Smooth muscle cell (in vitro differentiated cells): ENCODE results near the gene TCFL5. TPM values are rescaled to one million over a fixed set of nuclear protein-coding genes. Genes with fewer than 3 reads are reported as not detected.

ENCODE experiments used
- DNase-seq: peaks from one replicate; lab custom pipeline; 2025; ENCODE audit not compliant: unreplicated experiment; lab: John Stamatoyannopoulos, UW
- H2AFZ ChIP-seq: fragments of 200-600 bp; sonication (generic); 2 replicates; pipeline ENCODE4 v1.6.0; 2016; ENCODE audit warnings: antibody characterized with exemption, low read depth, mild to moderate bottlenecking
- H3F3A ChIP-seq: fragments of 200-600 bp; sonication (generic); 2 replicates; pipeline ENCODE4 v1.6.0; 2017; ENCODE audit warnings: antibody characterized with exemption, low read depth
- H3K27ac ChIP-seq: fragments of 200-600 bp; sonication (generic); 2 replicates; pipeline ENCODE4 v1.5.1; 2016; ENCODE audit warnings: low read depth, mild to moderate bottlenecking
- H3K27me3 ChIP-seq: fragments of 200-600 bp; sonication (generic); 2 replicates; pipeline ENCODE4 v1.6.1; 2016; ENCODE audit warnings: low read depth, mild to moderate bottlenecking
- H3K36me3 ChIP-seq: fragments of 200-600 bp; sonication (generic); 2 replicates; pipeline ENCODE4 v1.5.1; 2016; ENCODE audit warnings: low read depth
- H3K4me1 ChIP-seq: fragments of 200-600 bp; sonication (generic); 2 replicates; pipeline ENCODE4 v1.5.1; 2016; ENCODE audit warnings: low read depth
- H3K4me2 ChIP-seq: fragments of 200-600 bp; sonication (generic); 2 replicates; pipeline ENCODE4 v1.6.0; 2016; ENCODE audit warnings: mild to moderate bottlenecking
- H3K4me3 ChIP-seq: fragments of 200-600 bp; sonication (generic); 2 replicates; pipeline ENCODE4 v1.5.1; 2016; ENCODE audit warnings: mild to moderate bottlenecking
- H3K79me2 ChIP-seq: fragments of 200-600 bp; sonication (generic); 2 replicates; pipeline ENCODE4 v1.6.0; 2016; ENCODE audit warnings: low read depth, mild to moderate bottlenecking
- H3K9ac ChIP-seq: fragments of 200-600 bp; sonication (generic); 2 replicates; pipeline ENCODE4 v1.6.0; 2016; ENCODE audit warnings: low read depth
- H3K9me3 ChIP-seq: fragments of 200-600 bp; sonication (generic); replicated peaks from 2 replicates; pipeline ENCODE4 v1.5.1; 2016; ENCODE audit warnings: low read depth
- H4K20me1 ChIP-seq: fragments of 200-600 bp; sonication (generic); 2 replicates; pipeline ENCODE4 v1.6.0; 2016; ENCODE audit warnings: low read depth
- WGBS: methylation state at CpG from one replicate; pipeline ENCODE4 v1.1.7; 2016; ENCODE audit warnings: low lambda C conversion rate; 5-methylcytosine and 5-hydroxymethylcytosine counted together
- polyA plus RNA-seq: library from polyadenylated mRNA; unstranded; fragments of >200 nt; fragmentation: Nextera tagmentation; extraction: Ambion mirVana; gene quantifications from 2 replicates; pipeline ENCODE4 v1.2.1, GENCODE V29; 2016
- total RNA-seq: library from RNA; depleted of rRNA; stranded (reverse); fragments of >200 nt; gene quantifications from 2 replicates; pipeline ENCODE4 v1.2.3, GENCODE V29; 2014
- TF ChIP-seq, protein P1 (sequence below): fragments of 200-600 bp; sonication (generic); IDR thresholded peaks from 2 replicates; pipeline ENCODE4 v1.5.1; 2017; ENCODE audit warnings: borderline replicate concordance, mild to moderate bottlenecking, antibody characterized with exemption; ENCODE audit not compliant: insufficient read depth, poor library complexity, severe bottlenecking

The TCFL5 gene
- total and polyA plus RNA-seq, 2 experiments from 2014 or later: 9.5 to 12.5 TPM

DNA sequence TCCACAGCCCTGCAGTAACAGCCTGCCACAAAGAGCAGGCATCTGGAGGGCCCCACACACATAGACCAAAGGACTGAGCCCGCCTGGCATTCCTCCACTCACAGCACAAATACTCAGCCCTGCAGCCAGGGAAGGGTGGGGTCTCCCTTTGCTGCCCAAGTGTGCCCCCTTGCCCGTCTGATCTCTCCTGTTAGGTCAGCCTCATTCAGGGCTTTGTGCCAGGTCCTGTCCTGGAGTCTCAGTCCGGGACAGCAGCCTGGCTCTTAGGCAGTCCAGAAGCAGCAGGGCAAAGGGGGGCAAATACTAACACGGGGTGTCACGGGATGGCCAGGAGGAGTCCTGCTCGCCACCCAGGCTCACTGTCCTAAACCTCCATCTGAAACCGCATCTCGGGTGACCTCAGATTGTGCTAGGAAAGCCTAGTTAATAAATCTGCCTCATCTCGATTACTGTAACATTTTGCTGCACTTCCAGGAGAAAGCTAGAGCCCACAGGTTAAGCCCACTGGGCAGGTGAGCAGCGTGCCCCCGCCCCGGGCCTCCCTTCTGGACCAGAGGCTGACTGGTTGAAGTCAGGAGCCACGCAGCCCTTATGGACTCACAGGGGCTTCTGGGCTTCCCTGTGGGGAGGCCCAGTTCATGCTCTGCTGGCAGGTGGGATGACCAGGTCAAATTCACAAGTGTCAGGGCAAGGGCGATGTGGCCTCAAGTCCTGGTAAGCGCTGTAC is 60.2 kb downstream of the TCFL5 start:
- no peak overlapping the region for H2AFZ ChIP-seq
- peaks cover 4% of the 10 kb centered on the region for H3K4me1 ChIP-seq
- no peak overlapping the region for H3K4me2 ChIP-seq
- H3K4me3 ChIP-seq: no peak overlapping the region
- H4K20me1 ChIP-seq: peaks cover 24% of the 10 kb centered on the region
- H3K27ac ChIP-seq: no peak overlapping the region
- H3K27me3 ChIP-seq: no peaks in the 10 kb centered on the region
- peaks cover 12% of the 10 kb centered on the region for H3K79me2 ChIP-seq
- 95% methylated on average over 15 of the region's 15 CpGs for WGBS
- H3K36me3 ChIP-seq: no peaks in the 10 kb centered on the region
- TF ChIP-seq, protein P1, sequence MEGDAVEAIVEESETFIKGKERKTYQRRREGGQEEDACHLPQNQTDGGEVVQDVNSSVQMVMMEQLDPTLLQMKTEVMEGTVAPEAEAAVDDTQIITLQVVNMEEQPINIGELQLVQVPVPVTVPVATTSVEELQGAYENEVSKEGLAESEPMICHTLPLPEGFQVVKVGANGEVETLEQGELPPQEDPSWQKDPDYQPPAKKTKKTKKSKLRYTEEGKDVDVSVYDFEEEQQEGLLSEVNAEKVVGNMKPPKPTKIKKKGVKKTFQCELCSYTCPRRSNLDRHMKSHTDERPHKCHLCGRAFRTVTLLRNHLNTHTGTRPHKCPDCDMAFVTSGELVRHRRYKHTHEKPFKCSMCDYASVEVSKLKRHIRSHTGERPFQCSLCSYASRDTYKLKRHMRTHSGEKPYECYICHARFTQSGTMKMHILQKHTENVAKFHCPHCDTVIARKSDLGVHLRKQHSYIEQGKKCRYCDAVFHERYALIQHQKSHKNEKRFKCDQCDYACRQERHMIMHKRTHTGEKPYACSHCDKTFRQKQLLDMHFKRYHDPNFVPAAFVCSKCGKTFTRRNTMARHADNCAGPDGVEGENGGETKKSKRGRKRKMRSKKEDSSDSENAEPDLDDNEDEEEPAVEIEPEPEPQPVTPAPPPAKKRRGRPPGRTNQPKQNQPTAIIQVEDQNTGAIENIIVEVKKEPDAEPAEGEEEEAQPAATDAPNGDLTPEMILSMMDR: no peak
- no peak for DNase-seq
- H3F3A ChIP-seq: peaks cover 7% of the 10 kb centered on the region
- H3K9ac ChIP-seq: no peak overlapping the region
- H3K9me3 ChIP-seq: no peaks in the 10 kb centered on the region

DNA sequence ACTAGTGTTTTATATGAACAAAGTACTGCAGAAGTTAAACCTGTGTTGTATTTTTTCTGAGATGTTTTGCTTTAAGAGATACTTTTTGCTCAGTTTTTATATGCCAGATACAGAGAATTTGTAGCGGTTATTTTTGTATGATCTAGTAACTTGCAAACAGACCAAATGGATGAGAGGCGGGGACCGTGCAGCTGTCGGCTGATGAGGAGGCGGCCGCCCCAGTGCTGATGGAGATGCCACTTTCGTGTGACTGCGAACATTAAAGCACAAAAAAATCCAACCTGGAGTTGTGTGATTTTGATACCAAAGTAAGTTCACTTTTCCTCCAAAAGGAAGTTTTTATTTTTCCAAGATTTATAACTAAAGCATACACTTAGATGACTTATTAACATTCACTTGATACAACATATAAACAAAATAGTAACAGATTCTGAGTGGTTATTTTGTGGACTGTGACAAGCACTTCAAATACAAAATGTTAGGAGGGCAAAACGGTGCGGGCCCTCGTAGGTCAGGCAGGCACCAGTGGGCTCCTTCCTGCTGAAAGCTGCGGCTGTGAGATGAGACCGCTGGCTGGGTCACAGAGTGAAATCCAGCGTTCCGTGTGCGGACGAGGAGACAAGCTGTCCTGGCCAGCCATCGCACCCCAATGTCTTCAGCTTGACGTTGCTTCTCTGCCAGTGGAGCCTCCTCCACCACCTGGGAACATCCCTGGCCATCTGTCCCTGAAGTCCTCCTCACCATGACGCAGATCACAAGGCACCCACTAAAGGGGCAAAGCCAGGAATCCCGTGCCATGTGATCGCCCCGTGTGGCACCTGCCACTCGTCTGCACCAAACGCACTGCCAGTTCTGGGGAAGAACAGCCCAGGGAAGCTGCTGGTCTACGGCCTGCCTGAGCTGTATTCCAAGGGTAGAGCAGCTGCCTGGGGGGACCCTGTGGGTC is 61.0 kb downstream of the TCFL5 start:
- Histone ChIP-seq H3K4me3 (no peak overlapping the region), H3K4me1 (no peaks in the 10 kb centered on the region), H3K27ac (no peak overlapping the region), H3K9ac (no peak overlapping the region), H3K36me3 (no peaks in the 10 kb centered on the region), H4K20me1 (peaks cover 16% of the 10 kb centered on the region), H2AFZ (no peak overlapping the region), H3K4me2 (no peak overlapping the region), H3F3A (peaks cover 12% of the 10 kb centered on the region), H3K9me3 (no peaks in the 10 kb centered on the region), H3K27me3 (no peaks in the 10 kb centered on the region), H3K79me2 (peaks cover 3% of the 10 kb centered on the region)
- WGBS: 97% methylated on average over 26 of the region's 26 CpGs
- DNase-seq: no peak
- TF ChIP-seq, protein P1: no peak

DNA sequence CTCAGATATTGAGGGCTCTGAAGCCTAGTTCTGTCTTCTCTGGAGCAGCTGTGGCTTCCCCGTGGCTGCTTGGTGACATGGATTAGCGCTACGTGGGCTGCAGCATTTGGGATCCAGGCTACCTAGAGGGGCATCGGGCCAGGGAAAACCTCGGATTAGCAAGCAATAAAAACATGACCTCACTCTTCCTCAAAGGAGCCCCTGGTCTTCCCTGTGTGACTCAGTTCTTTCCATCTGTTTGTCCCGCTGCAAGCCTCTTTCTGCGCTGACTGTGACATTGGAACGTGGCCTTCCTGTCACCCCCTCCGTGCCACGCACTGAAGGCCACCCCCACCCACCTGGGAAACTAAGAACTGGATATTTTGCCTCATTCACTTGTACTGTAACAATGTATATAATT is 61.7 kb downstream of the TCFL5 start:
- TF ChIP-seq, protein P1: no peak
- no peak overlapping the region for H3K9ac ChIP-seq
- no peaks in the 10 kb centered on the region for H3K9me3 ChIP-seq
- H3F3A ChIP-seq: peaks cover 14% of the 10 kb centered on the region
- no peaks in the 10 kb centered on the region for H3K27me3 ChIP-seq
- no peak overlapping the region for H3K27ac ChIP-seq
- no peaks in the 10 kb centered on the region for H3K36me3 ChIP-seq
- H3K4me3 ChIP-seq: no peak overlapping the region
- 63% methylated on average over 10 of the region's 10 CpGs for WGBS
- peaks cover 13% of the 10 kb centered on the region for H4K20me1 ChIP-seq
- no peaks in the 10 kb centered on the region for H3K79me2 ChIP-seq
- H2AFZ ChIP-seq: no peak overlapping the region
- H3K4me2 ChIP-seq: no peak overlapping the region
- DNase-seq: no peak
- peaks cover 1% of the 10 kb centered on the region for H3K4me1 ChIP-seq
